A673 (cell line): ENCODE data around the gene CYP2F1. TPM values are rescaled to one million over a fixed set of nuclear protein-coding genes. Genes with fewer than 3 reads are reported as not detected.
A peak's percentile ranks its signal among the peaks of the same experiment; 100 is the strongest.

Experiments
- BruUV-seq: library from RNA; stranded (reverse); fragments of 400-500 nt; replicated peaks from 2 replicates; lab custom pipeline; 2021; lab: Mats Ljungman, UMichigan
- CTCF ChIA-PET: fragments of 300-600 bp; sonication (Branson Sonifier 250); formaldehyde crosslinking; loops from one replicate; lab custom pipeline; 2022; ENCODE audit warnings: antibody characterized with exemption; lab: Charles Lee
- POLR2A ChIA-PET: fragments of 300-600 bp; sonication (Branson Sonifier 250); formaldehyde crosslinking; loops from one replicate; lab custom pipeline; 2022; ENCODE audit warnings: antibody characterized with exemption; ENCODE audit not compliant: low non-redundant PET; lab: Charles Lee
- DNase-seq: peaks from one replicate; pipeline ENCODE4 v3.0.0-alpha.2; 2015; ENCODE audit warnings: low spot score
- H3K27ac ChIP-seq: fragments of 200-600 bp; sonication (generic); 2 replicates; pipeline ENCODE4 v1.5.1; 2016; ENCODE audit warnings: mixed run types, low read depth, mild to moderate bottlenecking, mixed read lengths, antibody characterized with exemption, low read length; ENCODE audit not compliant: poor library complexity, severe bottlenecking
- H3K27me3 ChIP-seq: fragments of 200-600 bp; sonication (generic); replicated peaks from 2 replicates; pipeline ENCODE4 v1.6.1; 2017; ENCODE audit warnings: mixed run types, low read depth, mild to moderate bottlenecking, mixed read lengths, antibody characterized with exemption, low read length; ENCODE audit not compliant: insufficient read depth, poor library complexity
- H3K36me3 ChIP-seq: fragments of 200-600 bp; sonication (generic); 2 replicates; pipeline ENCODE4 v1.6.1; 2016; ENCODE audit warnings: mixed run types, mild to moderate bottlenecking, mixed read lengths, antibody characterized with exemption, low read length; ENCODE audit not compliant: insufficient read depth, poor library complexity, severe bottlenecking
- H3K4me1 ChIP-seq: fragments of 200-600 bp; sonication (generic); 2 replicates; pipeline ENCODE4 v1.6.1; 2017; ENCODE audit warnings: mixed run types, mild to moderate bottlenecking, mixed read lengths, antibody characterized with exemption, low read length; ENCODE audit not compliant: insufficient read depth, poor library complexity, severe bottlenecking
- H3K4me3 ChIP-seq: fragments of 200-600 bp; sonication (generic); 2 replicates; pipeline ENCODE4 v1.5.1; 2016; ENCODE audit warnings: low read depth, mixed run types, mild to moderate bottlenecking, mixed read lengths, low read length; ENCODE audit not compliant: poor library complexity, severe bottlenecking
- H3K9me3 ChIP-seq: fragments of 200-600 bp; sonication (generic); 2 replicates; pipeline ENCODE4 v1.6.1; 2016; ENCODE audit warnings: mixed run types, low read depth, mild to moderate bottlenecking, mixed read lengths, antibody characterized with exemption, low read length; ENCODE audit not compliant: poor library complexity, severe bottlenecking
- EZH2 ChIP-seq: fragments of 200-600 bp; sonication (generic); IDR thresholded peaks from 2 replicates; pipeline ENCODE4 v1.6.1; 2017; ENCODE audit warnings: borderline replicate concordance, low read depth, mild to moderate bottlenecking, mixed read lengths, antibody characterized with exemption, low read length; ENCODE audit not compliant: poor library complexity, severe bottlenecking
- intact Hi-C: fragments of 100-400 bp; cut with micrococcal nuclease; formaldehyde crosslinking; loops from one replicate; pipeline ENCODE4 v1.10.0; 2022; ENCODE audit not compliant: unreplicated experiment
- total RNA-seq: library from RNA; stranded (reverse); gene quantifications from 2 replicates; pipeline ENCODE4 v1.2.3, GENCODE V29; 2021
- TF ChIP-seq, protein P1 (sequence below): fragments of 300-800, 200-600 bp; sonication (generic); conservative IDR thresholded peaks from 2 replicates; pipeline ENCODE4 v1.5.1; 2017; ENCODE audit warnings: low read depth, mild to moderate bottlenecking, antibody characterized with exemption, low read length, moderate library complexity, mixed read lengths

Gene CYP2F1
- total RNA-seq, 1 experiment from 2014 or later: not detected

DNA sequence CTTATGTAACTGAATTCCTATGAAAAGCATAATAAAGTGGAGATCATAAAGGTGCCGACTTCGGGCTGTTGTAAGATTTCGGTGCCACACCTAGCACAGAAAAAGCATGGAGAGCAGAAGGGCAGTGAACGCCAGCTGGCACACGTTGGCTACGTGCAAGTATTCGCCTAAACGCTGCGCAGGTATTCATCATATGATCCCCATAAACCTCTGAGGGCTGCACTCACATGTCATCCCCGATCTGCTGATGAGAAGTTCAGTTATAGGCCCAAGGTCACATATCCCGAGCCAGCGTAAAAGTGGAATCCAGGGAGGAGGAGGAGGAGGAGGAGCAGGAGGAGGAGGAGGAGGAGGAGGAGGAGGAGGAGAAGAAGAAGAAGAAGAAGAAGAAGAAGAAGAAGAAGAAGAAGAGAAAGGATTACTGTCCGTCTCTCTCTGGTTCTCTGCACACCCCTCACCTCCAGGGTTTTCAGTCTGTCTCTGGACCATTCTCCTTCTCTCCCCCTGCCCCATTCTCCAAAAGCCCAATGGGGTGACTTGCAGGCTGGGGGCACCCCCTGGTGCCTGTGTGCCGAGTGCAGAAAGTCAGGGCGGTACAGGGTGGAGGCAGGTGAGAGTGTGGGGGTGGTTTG, 60.2 kb downstream of the CYP2F1 start:
- Histone ChIP-seq H3K4me3 (no peak overlapping the region), H3K9me3 (no peaks in the 10 kb centered on the region), H3K36me3 (no peaks in the 10 kb centered on the region), H3K27me3 (no peaks in the 10 kb centered on the region), H3K27ac (no peak overlapping the region), H3K4me1 (no peaks in the 10 kb centered on the region)
- intact Hi-C loops: no loop called here
- ChIA-PET POLR2A (no interaction called here), CTCF (no interaction called here)
- DNase-seq: no peak
- BruUV-seq: no TSS peak
- TF ChIP-seq, protein P1, sequence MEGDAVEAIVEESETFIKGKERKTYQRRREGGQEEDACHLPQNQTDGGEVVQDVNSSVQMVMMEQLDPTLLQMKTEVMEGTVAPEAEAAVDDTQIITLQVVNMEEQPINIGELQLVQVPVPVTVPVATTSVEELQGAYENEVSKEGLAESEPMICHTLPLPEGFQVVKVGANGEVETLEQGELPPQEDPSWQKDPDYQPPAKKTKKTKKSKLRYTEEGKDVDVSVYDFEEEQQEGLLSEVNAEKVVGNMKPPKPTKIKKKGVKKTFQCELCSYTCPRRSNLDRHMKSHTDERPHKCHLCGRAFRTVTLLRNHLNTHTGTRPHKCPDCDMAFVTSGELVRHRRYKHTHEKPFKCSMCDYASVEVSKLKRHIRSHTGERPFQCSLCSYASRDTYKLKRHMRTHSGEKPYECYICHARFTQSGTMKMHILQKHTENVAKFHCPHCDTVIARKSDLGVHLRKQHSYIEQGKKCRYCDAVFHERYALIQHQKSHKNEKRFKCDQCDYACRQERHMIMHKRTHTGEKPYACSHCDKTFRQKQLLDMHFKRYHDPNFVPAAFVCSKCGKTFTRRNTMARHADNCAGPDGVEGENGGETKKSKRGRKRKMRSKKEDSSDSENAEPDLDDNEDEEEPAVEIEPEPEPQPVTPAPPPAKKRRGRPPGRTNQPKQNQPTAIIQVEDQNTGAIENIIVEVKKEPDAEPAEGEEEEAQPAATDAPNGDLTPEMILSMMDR: no peak

DNA sequence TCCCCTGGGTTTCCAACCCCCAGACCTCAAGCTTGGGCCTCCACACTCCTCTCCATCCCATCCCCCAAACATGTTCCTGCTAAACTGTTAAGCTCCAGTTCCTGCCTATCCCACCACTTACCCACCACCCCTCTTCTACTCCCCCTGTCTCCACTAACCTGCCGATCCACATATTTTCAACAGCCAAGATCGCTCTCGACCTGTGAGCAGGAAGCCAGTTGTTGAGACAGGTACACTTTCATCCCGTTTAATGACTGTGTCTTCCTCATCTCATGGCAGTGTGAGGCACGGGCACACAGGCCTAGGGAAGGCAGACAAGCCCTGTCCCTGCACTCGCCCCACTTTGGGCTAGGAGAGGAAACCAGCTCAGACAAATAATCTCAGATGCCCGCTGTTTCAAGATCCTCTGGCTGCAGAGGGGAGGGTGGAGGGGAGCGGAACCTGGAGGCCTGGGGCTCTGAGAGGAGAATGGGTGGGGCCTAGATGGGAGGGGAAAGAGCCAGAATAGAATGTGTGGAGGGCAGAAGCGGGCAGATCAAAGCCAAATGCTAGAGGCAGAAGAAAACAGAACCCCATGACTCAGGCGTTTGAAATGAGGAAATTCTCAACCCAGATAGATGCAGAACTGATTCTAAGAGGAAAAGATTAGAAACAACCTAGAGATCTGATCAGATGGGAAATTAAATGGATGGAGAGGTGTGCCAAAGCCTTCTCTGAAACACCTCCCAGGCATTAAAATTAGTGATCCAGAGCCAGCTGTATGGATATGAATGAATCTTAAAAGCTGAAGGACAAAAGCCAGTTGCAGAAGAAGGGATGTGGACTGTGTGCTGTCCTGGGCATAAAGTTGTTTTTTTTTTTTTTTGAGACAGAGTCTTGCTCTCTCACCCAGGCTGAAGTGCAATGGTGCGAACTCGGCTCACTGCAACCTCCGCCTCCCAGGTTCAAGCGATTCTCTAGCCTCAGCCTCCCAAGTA, 61.9 kb downstream of the CYP2F1 start:
- POLR2A ChIA-PET: no interaction called here
- BruUV-seq: no TSS peak
- no peak overlapping the region for H3K27ac ChIP-seq
- no peaks in the 10 kb centered on the region for H3K4me1 ChIP-seq
- no peak overlapping the region for H3K4me3 ChIP-seq
- H3K9me3 ChIP-seq: no peaks in the 10 kb centered on the region
- CTCF ChIA-PET: interaction anchor here (0.6 kb wide), 2 partner anchors 15 to 24 kb away, joined by 3 to 17 read pairs; no protein-coding TSS in a partner anchor
- no peaks in the 10 kb centered on the region for H3K36me3 ChIP-seq
- no peak for TF ChIP-seq EZH2
- TF ChIP-seq, protein P1: no peak
- H3K27me3 ChIP-seq: no peaks in the 10 kb centered on the region
- DNase-seq: peak; percentile 40
- intact Hi-C loops: no loop called here

Other genes with a start within 250 kb of the CYP2F1 start
- gene CYP2A7, start 232.2 kb upstream of the CYP2F1 start, total RNA-seq: not detected in 2 replicates
- not detected in 2 replicates for gene CYP2B6, start 123.2 kb upstream of the CYP2F1 start, total RNA-seq
- not detected in 2 replicates for gene CYP2A13, start 26.0 kb upstream of the CYP2F1 start, total RNA-seq
- 0.19 and 0.24 TPM in 2 replicates for gene CYP2S1, start 78.8 kb downstream of the CYP2F1 start, total RNA-seq
- 0.92 and 1.0 TPM in 2 replicates for gene AXL, start 104.8 kb downstream of the CYP2F1 start, total RNA-seq
- 342 and 344 TPM in 2 replicates for gene HNRNPUL1, start 149.9 kb downstream of the CYP2F1 start, total RNA-seq
- 40.8 and 41.8 TPM in 2 replicates for gene CCDC97, start 195.7 kb downstream of the CYP2F1 start, total RNA-seq
- gene TGFB1, start 239.5 kb downstream of the CYP2F1 start, total RNA-seq: 92.4 and 102 TPM in 2 replicates
- 9.9 and 10.7 TPM in 2 replicates for gene B9D2, start 249.7 kb downstream of the CYP2F1 start, total RNA-seq